HG03196 (cell line): ENCODE data around the gene KCNT1.

Source experiments
- ATAC-seq: cut with Tn5 transposase; IDR thresholded peaks from one replicate; pipeline ENCODE4 v1.9.1; 2021; ENCODE audit not compliant: unreplicated experiment

KCNT1 gene

GRCh38 chr9:135744333-135745070 lies 42.5 kb downstream of the KCNT1 start:
- no peak for ATAC-seq

GRCh38 chr9:135745189-135745588 lies 43.2 kb downstream of the KCNT1 start:
- ATAC-seq, result no peak

- no peak for ATAC-seq
These were observed 43.8 kb downstream of the KCNT1 start for GRCh38 chr9:135745686-135746324.

GRCh38 chr9:135746565-135746964 lies 44.6 kb downstream of the KCNT1 start:
- no peak for ATAC-seq

GRCh38 chr9:135747311-135747710 lies 45.3 kb downstream of the KCNT1 start:
- ATAC-seq, result no peak

- no peak for ATAC-seq
These were observed 46.7 kb downstream of the KCNT1 start for GRCh38 chr9:135748676-135749075.

GRCh38 chr9:135749171-135750045 lies 47.4 kb downstream of the KCNT1 start:
- no peak for ATAC-seq

GRCh38 chr9:135750786-135751185 lies 48.8 kb downstream of the KCNT1 start:
- ATAC-seq, result no peak

- ATAC-seq, result no peak
These were observed 49.5 kb downstream of the KCNT1 start for GRCh38 chr9:135751501-135751900.

- no peak for ATAC-seq
These were observed 50.6 kb downstream of the KCNT1 start for GRCh38 chr9:135752281-135753204.

GRCh38 chr9:135753391-135754105 lies 51.6 kb downstream of the KCNT1 start:
- ATAC-seq, result no peak

- ATAC-seq, result no peak
These were observed 54.6 kb downstream of the KCNT1 start for GRCh38 chr9:135756576-135756975.

- no peak for ATAC-seq
These were observed 55.4 kb downstream of the KCNT1 start for GRCh38 chr9:135757356-135757755.

GRCh38 chr9:135758056-135758455 lies 56.1 kb downstream of the KCNT1 start:
- ATAC-seq, result no peak

- no peak for ATAC-seq
These were observed 56.9 kb downstream of the KCNT1 start for GRCh38 chr9:135758870-135759269.

- no peak for ATAC-seq
These were observed 57.8 kb downstream of the KCNT1 start for GRCh38 chr9:135759676-135760300.

- no peak for ATAC-seq
These were observed 58.5 kb downstream of the KCNT1 start for GRCh38 chr9:135760465-135760864.

GRCh38 chr9:135761150-135761844 lies 59.3 kb downstream of the KCNT1 start:
- no peak for ATAC-seq

- no peak for ATAC-seq
These were observed 59.8 kb downstream of the KCNT1 start for GRCh38 chr9:135761845-135762168.
